Head of caudate nucleus (tissue), 42 donors: ENCODE results near the gene ZHX3.

ENCODE experiments used
- DNase-seq, 42 donors: peaks; one replicate each; pipeline versions ENCODE4 v3.0.0 to v3.0.0-alpha.2; 2020 to 2021; ENCODE audit warnings: mixed read lengths in 7 of 42
- intact Hi-C: fragments of 100-400 bp; cut with DNase I; formaldehyde crosslinking; loops from one replicate; pipeline ENCODE4 v1.15.0; 2022

ZHX3 gene

DNA sequence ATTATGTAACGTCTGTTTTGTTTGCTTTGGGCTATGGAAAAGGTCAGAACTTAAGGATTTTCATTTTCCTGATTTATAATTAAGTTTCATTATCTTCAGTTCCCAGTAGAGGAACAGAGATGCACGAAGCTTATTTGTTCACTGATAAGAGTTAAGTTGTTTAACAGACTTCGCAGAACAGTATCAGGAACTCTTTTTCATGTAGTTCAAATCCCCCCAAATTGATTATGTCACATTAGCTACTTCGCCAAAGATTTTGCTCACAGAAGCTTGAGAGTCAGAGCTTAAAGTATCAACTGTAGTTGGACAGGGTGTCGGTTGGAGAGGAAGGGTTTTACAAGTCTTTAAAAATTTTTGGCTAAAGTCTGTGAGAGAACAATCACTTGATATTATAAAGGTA, 43.4 kb downstream of the ZHX3 start:
- no peak for DNase-seq
- intact Hi-C loops: no loop called here

- DNase-seq: no peak
- intact Hi-C loops: no loop called here
Measured at GRCh38 chr20:41273445-41273844, 44.1 kb downstream of the ZHX3 start.

- peak in 1 of 42 donors; percentile 11 for DNase-seq
- intact Hi-C loops: no loop called here
Measured at GRCh38 chr20:41272339-41272738, 45.2 kb downstream of the ZHX3 start.

GRCh38 chr20:41268917-41269652, 48.4 kb downstream of the ZHX3 start:
- intact Hi-C loops: no loop called here
- no peak for DNase-seq

- intact Hi-C loops: no loop called here
- no peak for DNase-seq
Measured at GRCh38 chr20:41268402-41268801, 49.1 kb downstream of the ZHX3 start.

DNA sequence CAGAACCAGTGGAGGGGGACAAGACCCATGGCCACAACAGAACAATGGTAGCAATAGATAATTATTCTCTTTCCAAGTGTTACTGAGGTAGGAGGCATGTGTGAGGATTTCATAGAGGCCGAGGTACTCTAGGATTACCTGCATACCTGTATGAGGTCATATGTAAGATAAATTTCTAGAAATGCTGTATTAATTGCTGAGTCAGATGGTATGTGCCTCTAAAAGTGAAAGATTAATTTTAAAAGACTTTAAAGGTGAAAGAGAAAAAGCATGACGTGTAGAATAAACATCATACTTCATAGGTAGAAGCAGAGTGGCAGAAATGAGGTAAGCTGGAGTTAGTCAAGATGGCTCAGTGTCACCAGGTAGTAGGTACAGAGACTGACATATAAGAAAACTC, 51.6 kb downstream of the ZHX3 start:
- no peak for DNase-seq
- intact Hi-C loops: no loop called here

DNA sequence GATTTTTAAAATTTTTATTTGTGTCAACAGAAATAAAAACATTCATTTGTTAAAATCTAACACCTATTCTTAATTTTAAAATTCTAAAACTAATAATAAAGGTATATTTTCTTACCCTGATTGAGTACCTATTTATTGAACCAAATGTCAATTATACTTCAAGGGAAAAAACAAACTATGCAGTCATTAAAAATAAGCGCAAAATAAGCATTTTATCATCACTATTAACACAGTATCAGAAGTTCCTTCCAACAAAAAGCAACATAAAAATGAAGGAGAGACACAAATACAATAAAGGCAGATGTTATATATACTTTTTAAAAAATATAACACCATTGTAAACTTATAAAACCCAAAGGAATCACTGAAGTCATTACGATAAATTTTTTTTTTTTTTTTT, 52.7 kb downstream of the ZHX3 start:
- no peak for DNase-seq
- intact Hi-C loops: no loop called here

GRCh38 chr20:41261790-41262717, 55.5 kb downstream of the ZHX3 start:
- DNase-seq: peak in 31 of 42 donors; percentile 16 to 80 (median 46)

DNA sequence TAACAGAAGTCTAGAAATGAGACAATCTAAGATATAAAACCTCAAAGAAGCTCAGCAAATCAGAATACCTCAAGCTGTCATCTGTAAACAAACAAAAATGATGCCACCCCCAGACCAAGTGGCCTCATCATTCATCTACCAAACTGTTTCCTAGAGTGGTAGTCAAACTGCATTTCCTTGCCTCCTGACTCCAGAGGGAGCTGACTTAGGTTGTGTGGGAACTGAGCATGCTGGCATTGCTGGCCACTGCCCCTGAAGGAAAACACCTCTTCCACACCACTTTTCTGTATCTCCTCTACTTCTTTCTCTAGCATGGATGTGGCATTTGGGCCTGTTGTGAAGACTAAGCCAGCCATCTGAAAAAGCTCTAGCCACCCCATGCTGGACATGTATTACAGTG, 56.3 kb downstream of the ZHX3 start:
- DNase-seq: no peak
- intact Hi-C loops: no loop called here

More at GRCh38 chr20:41261790-41262717, 55.5 kb downstream of the ZHX3 start:
- intact Hi-C loops: no loop called here

DNA sequence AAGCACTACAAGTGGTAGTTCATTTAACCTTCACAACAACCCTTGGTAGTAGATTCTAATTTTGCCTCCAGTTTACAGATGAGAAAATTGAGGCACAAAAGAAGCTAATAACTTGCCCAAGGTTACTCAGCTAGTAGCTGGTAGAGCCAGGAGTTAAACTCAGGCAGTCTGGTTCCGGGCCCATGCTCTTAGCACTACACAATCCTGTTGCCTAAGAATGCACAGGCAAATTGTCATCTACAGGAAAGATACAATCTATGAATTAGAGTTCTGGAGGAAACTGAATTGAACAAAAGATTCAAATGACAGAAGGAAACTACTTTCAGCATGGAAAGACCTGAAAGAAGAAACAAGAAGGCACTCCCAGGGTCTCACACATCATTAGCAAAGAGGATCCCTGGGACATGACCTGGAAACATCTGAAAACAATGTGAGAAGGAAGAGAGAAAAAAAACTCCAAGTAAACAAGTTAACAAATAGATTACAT, 56.8 kb downstream of the ZHX3 start:
- intact Hi-C loops: no loop called here

DNA sequence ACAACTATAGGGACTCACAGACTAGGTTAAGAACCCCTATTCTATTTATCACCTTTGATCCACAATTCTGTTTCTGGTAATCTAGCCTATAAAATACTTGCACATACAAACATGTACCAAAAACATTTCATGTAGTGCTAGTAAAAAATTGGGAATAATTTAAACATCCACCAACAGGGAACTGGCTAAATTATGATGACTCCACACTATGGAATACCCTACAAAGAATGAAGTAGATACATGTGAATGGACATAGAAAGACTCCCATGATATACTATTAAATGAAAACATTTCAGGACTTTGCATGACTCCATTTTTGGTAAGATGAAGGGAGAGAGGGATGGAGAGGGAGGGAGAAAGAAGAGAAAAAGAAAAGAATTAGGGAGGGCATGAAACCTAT, 58.2 kb downstream of the ZHX3 start:
- no peak for DNase-seq
- intact Hi-C loops: no loop called here

More for the DNA sequence above, 56.8 kb downstream of the ZHX3 start:
- no peak for DNase-seq

- DNase-seq: no peak
- intact Hi-C loops: no loop called here
Measured at GRCh38 chr20:41258474-41258873, 59.1 kb downstream of the ZHX3 start.

- intact Hi-C loops: no loop called here
- no peak for DNase-seq
Measured at GRCh38 chr20:41256516-41256915, 61.0 kb downstream of the ZHX3 start.

GRCh38 chr20:41255655-41256054, 61.9 kb downstream of the ZHX3 start:
- intact Hi-C loops: no loop called here

GRCh38 chr20:41249411-41250281, 67.9 kb downstream of the ZHX3 start:
- intact Hi-C loops: loop anchor here (5.0 kb wide), 3 partner anchors 68 to 93 kb away; partner anchors contain the start of genes LPIN3 and ZHX3
- DNase-seq: peak in 38 of 42 donors; percentile 25 to 88 (median 60)

More at GRCh38 chr20:41255655-41256054, 61.9 kb downstream of the ZHX3 start:
- no peak for DNase-seq

DNA sequence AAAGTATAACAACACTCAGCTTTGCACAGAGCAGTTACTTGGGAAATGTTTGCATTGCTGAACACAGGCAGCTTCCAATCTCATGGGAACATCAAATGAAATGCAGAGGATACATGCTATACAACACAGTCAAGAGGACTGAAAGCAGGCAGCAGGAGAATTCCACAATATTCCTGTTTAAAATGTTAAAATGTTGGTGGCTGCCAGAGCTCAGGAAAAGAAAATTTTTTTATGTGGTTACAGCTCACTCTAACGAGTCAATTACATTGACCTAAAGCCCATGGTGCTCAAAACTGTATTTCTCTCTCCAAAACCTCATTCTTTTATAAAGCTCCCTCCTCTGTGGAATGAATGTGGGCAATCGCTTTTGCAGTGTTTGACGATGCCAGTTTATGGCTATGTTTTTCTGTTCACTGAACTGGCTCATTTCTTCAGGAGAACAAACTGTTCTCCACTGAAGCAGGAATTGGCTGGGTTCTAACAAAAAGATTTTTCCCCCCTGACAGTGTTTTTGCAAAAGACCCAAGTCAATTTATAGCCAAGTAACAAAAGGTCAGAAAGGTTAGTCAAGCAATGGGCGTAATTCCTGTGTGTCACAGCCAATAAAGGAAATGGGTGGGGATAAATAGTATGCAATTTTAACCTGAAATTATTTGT, 69.0 kb downstream of the ZHX3 start:
- intact Hi-C loops: loop anchor here (5.0 kb wide), 2 partner anchors 69 to 76 kb away; partner anchors contain the start of gene ZHX3
- DNase-seq: peak in 2 of 42 donors; percentile 42 to 48

DNA sequence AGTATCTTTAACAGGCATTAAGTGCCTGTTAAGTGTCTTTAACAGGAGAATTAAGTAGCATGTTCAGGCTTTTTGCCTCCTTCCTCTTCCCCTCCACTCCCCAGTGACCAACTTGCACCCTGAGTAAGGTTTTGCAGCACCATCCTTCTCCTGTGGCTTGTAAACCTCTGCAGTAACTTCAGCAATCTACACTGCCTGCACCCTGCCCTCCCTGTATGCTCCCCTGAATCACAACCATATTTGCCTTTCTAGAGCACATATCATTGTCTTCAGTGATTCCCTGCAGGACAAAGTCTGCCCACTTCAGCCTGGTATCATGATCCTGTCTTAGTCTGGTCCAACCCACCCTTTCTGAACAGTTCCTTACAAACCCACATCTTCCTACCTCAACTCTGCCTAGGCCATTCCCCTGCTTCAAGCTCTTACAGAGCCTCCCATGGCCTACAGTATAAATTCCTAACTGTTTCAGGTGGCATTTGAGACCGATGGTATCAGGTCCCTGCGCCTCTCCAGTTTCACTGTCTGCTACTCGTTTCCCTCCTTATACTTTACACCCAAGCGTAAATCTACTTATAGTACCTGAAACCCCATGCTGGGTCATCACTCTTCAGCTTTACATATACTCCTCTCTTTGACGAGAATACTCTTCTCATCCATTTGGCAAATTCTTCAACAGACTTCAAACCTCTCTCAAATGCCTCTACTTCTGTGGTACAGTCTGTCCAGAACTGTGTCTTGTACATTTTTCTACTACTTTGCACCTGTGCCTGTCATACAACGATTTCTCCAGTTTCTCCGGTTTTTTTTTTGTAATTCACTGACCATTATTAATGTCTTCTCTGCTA, 69.8 kb downstream of the ZHX3 start:
- intact Hi-C loops: loop anchor here (5.0 kb wide), 2 partner anchors 70 to 75 kb away; partner anchors contain the start of gene ZHX3
- no peak for DNase-seq
